Hepatocyte (in vitro differentiated cells): ENCODE data around the gene TLK2. TPM values are rescaled to one million over a fixed set of nuclear protein-coding genes. Genes with fewer than 3 reads are reported as not detected.

ENCODE experiments used
- DNase-seq: peaks from one replicate; pipeline ENCODE4 v3.0.0-alpha.2; 2016; ENCODE audit warnings: low spot score
- H2AFZ ChIP-seq: fragments of 200-600 bp; sonication (generic); 2 replicates; pipeline ENCODE4 v1.6.0; 2016; ENCODE audit warnings: antibody characterized with exemption, mild to moderate bottlenecking
- H3K27ac ChIP-seq: fragments of 200-600 bp; sonication (generic); 2 replicates; pipeline ENCODE4 v1.5.1; 2016; ENCODE audit warnings: mild to moderate bottlenecking
- H3K27me3 ChIP-seq: fragments of 200-600 bp; sonication (generic); 2 replicates; pipeline ENCODE4 v1.6.1; 2016
- H3K36me3 ChIP-seq: fragments of 200-600 bp; sonication (generic); replicated peaks from 2 replicates; pipeline ENCODE4 v1.5.1; 2016; ENCODE audit warnings: low read depth; ENCODE audit not compliant: insufficient read depth
- H3K4me1 ChIP-seq: fragments of 200-600 bp; sonication (generic); 2 replicates; pipeline ENCODE4 v1.5.1; 2016; ENCODE audit warnings: mild to moderate bottlenecking, moderate library complexity; ENCODE audit not compliant: insufficient read depth
- H3K4me2 ChIP-seq: fragments of 200-600 bp; sonication (generic); 2 replicates; pipeline ENCODE4 v1.6.0; 2016
- H3K4me3 ChIP-seq: fragments of 200-600 bp; sonication (generic); 2 replicates; pipeline ENCODE4 v1.5.1; 2016; ENCODE audit warnings: mild to moderate bottlenecking
- H3K79me2 ChIP-seq: fragments of 200-600 bp; sonication (generic); 2 replicates; pipeline ENCODE4 v1.6.0; 2017; ENCODE audit warnings: mild to moderate bottlenecking
- H3K9me2 ChIP-seq: fragments of 200-600 bp; sonication (generic); replicated peaks from 2 replicates; pipeline ENCODE4 v1.6.0; 2017; ENCODE audit warnings: mild to moderate bottlenecking; ENCODE audit not compliant: insufficient read depth
- H3K9me3 ChIP-seq: fragments of 200-600 bp; sonication (generic); 2 replicates; pipeline ENCODE4 v1.5.1; 2016; ENCODE audit warnings: low read depth, mild to moderate bottlenecking
- H4K20me1 ChIP-seq: fragments of 200-600 bp; sonication (generic); 2 replicates; pipeline ENCODE4 v1.6.0; 2016; ENCODE audit warnings: mild to moderate bottlenecking; ENCODE audit not compliant: insufficient read depth, poor library complexity, severe bottlenecking
- EZH2 ChIP-seq: fragments of 200-600 bp; sonication (generic); IDR thresholded peaks from 2 replicates; pipeline ENCODE4 v1.6.1; 2016; ENCODE audit warnings: antibody characterized with exemption, mild to moderate bottlenecking, borderline replicate concordance
- EZH2phosphoT487 ChIP-seq: fragments of 200-600 bp; sonication (generic); IDR thresholded peaks from one replicate; pipeline ENCODE4 v1.6.1; 2018; ENCODE audit warnings: antibody characterized with exemption, mild to moderate bottlenecking, low read depth, moderate library complexity; ENCODE audit not compliant: unreplicated experiment, severe bottlenecking
- WGBS: methylation state at CpG from one replicate; pipeline ENCODE4 v1.1.6; 2016; ENCODE audit warnings: low lambda C conversion rate; ENCODE audit errors: missing lambda C conversion rate; 5-methylcytosine and 5-hydroxymethylcytosine counted together
- polyA plus RNA-seq: library from polyadenylated mRNA; unstranded; fragments of >200 nt; fragmentation: Nextera tagmentation; extraction: Ambion mirVana; gene quantifications from 2 replicates; pipeline ENCODE4 v1.2.1, GENCODE V29; 2016
- total RNA-seq: library from RNA; depleted of rRNA; stranded (reverse); fragments of >200 nt; gene quantifications from 2 replicates; pipeline ENCODE4 v1.2.3, GENCODE V29; 2014
- TF ChIP-seq, protein P1 (sequence below): fragments of 200-600 bp; sonication (generic); IDR thresholded peaks from 2 replicates; pipeline ENCODE4 v1.5.1; 2016; ENCODE audit warnings: antibody characterized with exemption, mild to moderate bottlenecking; ENCODE audit not compliant: poor library complexity

The TLK2 gene
- total and polyA plus RNA-seq, 2 experiments from 2014 or later, result 19.4 to 44.7 TPM

DNA sequence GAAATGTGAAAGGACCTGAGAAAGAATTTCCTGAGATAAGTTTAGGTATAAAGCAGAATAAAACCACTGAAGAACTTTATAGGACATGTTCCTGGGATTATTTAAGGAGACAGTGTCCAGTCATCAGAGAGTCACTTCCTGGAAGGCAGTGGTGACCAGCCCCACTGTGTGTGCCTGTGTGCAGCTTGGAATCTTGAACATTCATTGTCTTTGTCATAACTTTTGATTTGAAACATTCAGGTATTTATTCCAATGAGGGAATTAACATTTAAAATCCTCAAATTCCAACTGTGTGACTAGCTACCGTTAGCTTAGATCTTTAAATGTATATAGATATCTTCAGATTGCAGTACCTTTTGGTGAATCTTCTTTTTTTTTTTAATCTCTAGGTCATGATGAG lies 87.2 kb downstream of the TLK2 start:
- no peak for TF ChIP-seq EZH2phosphoT487
- TF ChIP-seq EZH2, result no peak
- TF ChIP-seq, protein P1, sequence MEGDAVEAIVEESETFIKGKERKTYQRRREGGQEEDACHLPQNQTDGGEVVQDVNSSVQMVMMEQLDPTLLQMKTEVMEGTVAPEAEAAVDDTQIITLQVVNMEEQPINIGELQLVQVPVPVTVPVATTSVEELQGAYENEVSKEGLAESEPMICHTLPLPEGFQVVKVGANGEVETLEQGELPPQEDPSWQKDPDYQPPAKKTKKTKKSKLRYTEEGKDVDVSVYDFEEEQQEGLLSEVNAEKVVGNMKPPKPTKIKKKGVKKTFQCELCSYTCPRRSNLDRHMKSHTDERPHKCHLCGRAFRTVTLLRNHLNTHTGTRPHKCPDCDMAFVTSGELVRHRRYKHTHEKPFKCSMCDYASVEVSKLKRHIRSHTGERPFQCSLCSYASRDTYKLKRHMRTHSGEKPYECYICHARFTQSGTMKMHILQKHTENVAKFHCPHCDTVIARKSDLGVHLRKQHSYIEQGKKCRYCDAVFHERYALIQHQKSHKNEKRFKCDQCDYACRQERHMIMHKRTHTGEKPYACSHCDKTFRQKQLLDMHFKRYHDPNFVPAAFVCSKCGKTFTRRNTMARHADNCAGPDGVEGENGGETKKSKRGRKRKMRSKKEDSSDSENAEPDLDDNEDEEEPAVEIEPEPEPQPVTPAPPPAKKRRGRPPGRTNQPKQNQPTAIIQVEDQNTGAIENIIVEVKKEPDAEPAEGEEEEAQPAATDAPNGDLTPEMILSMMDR, result no peak
- DNase-seq, result no peak
- no peak overlapping the region for H3K4me2 ChIP-seq
- H3K9me3 ChIP-seq, result no peaks in the 10 kb centered on the region
- H3K79me2 ChIP-seq, result peaks cover 23% of the 10 kb centered on the region
- no peaks in the 10 kb centered on the region for H3K9me2 ChIP-seq
- peaks cover 2% of the 10 kb centered on the region for H4K20me1 ChIP-seq
- H3K36me3 ChIP-seq, result no peaks in the 10 kb centered on the region
- H3K4me1 ChIP-seq, result no peaks in the 10 kb centered on the region
- no peak overlapping the region for H2AFZ ChIP-seq
- H3K27ac ChIP-seq, result no peak overlapping the region
- H3K4me3 ChIP-seq, result no peak overlapping the region
- no peaks in the 10 kb centered on the region for H3K27me3 ChIP-seq
- 83% methylated on average over 1 of the region's 1 CpG for WGBS

- Histone ChIP-seq H3K27ac (no peak overlapping the region), H3K4me3 (no peak overlapping the region), H3K27me3 (no peaks in the 10 kb centered on the region), H2AFZ (no peak overlapping the region), H3K4me1 (no peaks in the 10 kb centered on the region), H4K20me1 (peaks cover 2% of the 10 kb centered on the region), H3K4me2 (no peak overlapping the region), H3K79me2 (peaks cover 17% of the 10 kb centered on the region), H3K9me3 (no peaks in the 10 kb centered on the region), H3K9me2 (no peaks in the 10 kb centered on the region), H3K36me3 (no peaks in the 10 kb centered on the region)
- DNase-seq, result no peak
- TF ChIP-seq EZH2phosphoT487 (no peak), EZH2 (no peak)
- TF ChIP-seq, protein P1, result no peak
- 87% methylated on average over 4 of the region's 4 CpGs for WGBS
These were observed 88.5 kb downstream of the TLK2 start for GRCh38 chr17:62566996-62567578.

DNA sequence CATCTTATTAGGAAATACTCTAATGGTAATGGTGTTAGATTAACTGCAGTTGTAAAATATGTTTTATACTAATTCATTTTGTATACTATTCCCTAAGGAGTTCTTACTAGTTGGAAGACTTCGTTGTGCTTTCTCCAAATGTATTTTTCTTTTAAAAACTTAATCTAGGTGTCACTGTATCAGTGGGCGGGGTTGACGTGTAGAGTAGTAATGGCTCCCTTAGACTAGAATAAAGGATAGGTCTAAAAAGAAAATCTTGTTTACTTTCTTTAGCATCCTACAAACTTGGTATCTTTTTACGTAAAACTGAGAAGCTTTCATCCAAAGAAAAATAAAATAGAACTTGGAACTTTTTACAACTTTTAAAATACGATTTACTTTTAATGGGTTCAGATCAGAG lies 93.9 kb downstream of the TLK2 start:
- no peaks in the 10 kb centered on the region for H3K9me2 ChIP-seq
- H3K4me2 ChIP-seq, result no peak overlapping the region
- no peak for DNase-seq
- TF ChIP-seq EZH2, result no peak
- no peaks in the 10 kb centered on the region for H3K9me3 ChIP-seq
- H4K20me1 ChIP-seq, result peaks cover 2% of the 10 kb centered on the region
- H3K36me3 ChIP-seq, result no peaks in the 10 kb centered on the region
- no peak overlapping the region for H2AFZ ChIP-seq
- no peaks in the 10 kb centered on the region for H3K27me3 ChIP-seq
- 89% methylated on average over 5 of the region's 5 CpGs for WGBS
- H3K79me2 ChIP-seq, result peaks cover 10% of the 10 kb centered on the region
- H3K4me1 ChIP-seq, result no peaks in the 10 kb centered on the region
- H3K27ac ChIP-seq, result no peak overlapping the region
- H3K4me3 ChIP-seq, result no peak overlapping the region

DNA sequence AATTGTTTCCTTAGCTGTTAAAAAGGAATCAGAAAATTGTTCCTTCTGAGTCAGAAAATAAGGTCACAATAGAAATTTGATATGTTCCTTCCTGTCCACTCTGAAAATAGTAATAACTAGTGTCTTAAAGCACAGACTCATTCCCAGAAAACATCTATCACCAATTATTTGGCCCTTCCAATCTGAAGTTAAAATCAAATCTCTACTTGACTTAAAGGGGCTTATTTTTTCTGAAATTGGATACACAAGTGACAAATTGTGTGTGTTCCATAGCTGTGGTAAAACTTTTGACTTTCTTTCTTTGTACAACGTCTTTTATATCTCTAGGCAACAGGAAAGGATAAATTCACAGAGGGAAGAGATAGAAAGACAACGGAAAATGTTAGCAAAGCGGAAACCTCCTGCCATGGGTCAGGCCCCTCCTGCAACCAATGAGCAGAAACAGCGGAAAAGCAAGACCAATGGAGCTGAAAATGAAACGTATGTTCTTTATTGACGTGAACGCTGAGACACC lies 94.3 kb downstream of the TLK2 start:
- no peaks in the 10 kb centered on the region for H3K4me1 ChIP-seq
- peaks cover 10% of the 10 kb centered on the region for H3K79me2 ChIP-seq
- TF ChIP-seq EZH2 (no peak), EZH2phosphoT487 (no peak)
- TF ChIP-seq, protein P1, result no peak
- H3K36me3 ChIP-seq, result no peaks in the 10 kb centered on the region
- H4K20me1 ChIP-seq, result peaks cover 1% of the 10 kb centered on the region
- no peak overlapping the region for H3K4me3 ChIP-seq
- no peaks in the 10 kb centered on the region for H3K27me3 ChIP-seq
- 74% methylated on average over 7 of the region's 7 CpGs for WGBS
- H3K4me2 ChIP-seq, result no peak overlapping the region
- H2AFZ ChIP-seq, result no peak overlapping the region
- H3K9me2 ChIP-seq, result no peaks in the 10 kb centered on the region
- no peaks in the 10 kb centered on the region for H3K9me3 ChIP-seq
- DNase-seq, result no peak
- H3K27ac ChIP-seq, result no peak overlapping the region
